ENCODE measurements around the gene ANTXR2. TPM values are rescaled to one million over a fixed set of nuclear protein-coding genes. Genes with fewer than 3 reads are reported as not detected.

The ANTXR2 gene
- total RNA-seq, 2 experiments from 2014 or later, result 3.0 to 3.6 TPM

- Mint-ChIP-seq H3K4me3 (no peak overlapping the region), H3K27me3 (peaks cover 3% of the 10 kb centered on the region), H3K27ac (no peak overlapping the region), H3K36me3 (ENCODE audit: low read depth) (peaks cover 7% of the 10 kb centered on the region), H3K9me3 (peaks cover 11% of the 10 kb centered on the region), H3K4me1 (ENCODE audit: low read depth) (no peaks in the 10 kb centered on the region)
- ATAC-seq (no peak), DNase-seq (no peak)
- POLR2A ChIA-PET, result no interaction called here
- CTCF ChIA-PET, result interaction anchor here (1.3 kb wide), 2 partner anchors 11 to 70 kb away, joined by 4 read pairs; no protein-coding TSS in a partner anchor
- intact Hi-C loops (cut with micrococcal nuclease), result no loop called here
- TF ChIP-seq, protein P1, sequence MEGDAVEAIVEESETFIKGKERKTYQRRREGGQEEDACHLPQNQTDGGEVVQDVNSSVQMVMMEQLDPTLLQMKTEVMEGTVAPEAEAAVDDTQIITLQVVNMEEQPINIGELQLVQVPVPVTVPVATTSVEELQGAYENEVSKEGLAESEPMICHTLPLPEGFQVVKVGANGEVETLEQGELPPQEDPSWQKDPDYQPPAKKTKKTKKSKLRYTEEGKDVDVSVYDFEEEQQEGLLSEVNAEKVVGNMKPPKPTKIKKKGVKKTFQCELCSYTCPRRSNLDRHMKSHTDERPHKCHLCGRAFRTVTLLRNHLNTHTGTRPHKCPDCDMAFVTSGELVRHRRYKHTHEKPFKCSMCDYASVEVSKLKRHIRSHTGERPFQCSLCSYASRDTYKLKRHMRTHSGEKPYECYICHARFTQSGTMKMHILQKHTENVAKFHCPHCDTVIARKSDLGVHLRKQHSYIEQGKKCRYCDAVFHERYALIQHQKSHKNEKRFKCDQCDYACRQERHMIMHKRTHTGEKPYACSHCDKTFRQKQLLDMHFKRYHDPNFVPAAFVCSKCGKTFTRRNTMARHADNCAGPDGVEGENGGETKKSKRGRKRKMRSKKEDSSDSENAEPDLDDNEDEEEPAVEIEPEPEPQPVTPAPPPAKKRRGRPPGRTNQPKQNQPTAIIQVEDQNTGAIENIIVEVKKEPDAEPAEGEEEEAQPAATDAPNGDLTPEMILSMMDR (IDR thresholded peaks at IDR 0.05), result no peak
Observed at GRCh38 chr4:80114732-80115265, 41.8 kb upstream of the ANTXR2 start.

DNA sequence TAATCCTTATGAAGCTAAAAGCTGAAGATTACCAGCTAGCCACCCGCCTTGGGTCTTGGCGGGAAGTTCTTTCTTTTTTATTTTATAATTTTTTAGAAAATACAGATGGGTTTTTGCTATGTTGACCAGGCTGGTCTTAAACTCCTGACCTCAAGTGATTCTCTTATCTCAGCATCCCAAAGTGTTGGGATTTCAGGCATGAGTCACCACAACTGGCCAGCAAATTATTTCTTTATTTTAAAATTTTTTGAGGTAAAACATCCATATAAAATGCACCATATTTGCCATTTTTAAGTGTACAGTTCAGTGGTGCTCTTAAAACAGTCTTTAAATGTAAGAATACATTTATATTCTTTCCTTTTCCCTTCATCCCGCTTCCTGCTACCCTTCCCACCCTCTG, 40.6 kb upstream of the ANTXR2 start:
- peaks cover 3% of the 10 kb centered on the region for H3K27me3 Mint-ChIP-seq
- no peak overlapping the region for H3K27ac Mint-ChIP-seq
- ATAC-seq (no peak), DNase-seq (no peak)
- TF ChIP-seq, protein P1 (IDR thresholded peaks at IDR 0.05), result no peak
- intact Hi-C loops (cut with micrococcal nuclease), result no loop called here
- no peaks in the 10 kb centered on the region for H3K4me1 Mint-ChIP-seq (ENCODE audit: low read depth)
- H3K4me3 Mint-ChIP-seq, result no peak overlapping the region
- ChIA-PET CTCF (interaction anchor here (1.0 to 1.3 kb wide), 2 partner anchors 12 to 71 kb away, joined by 3 to 4 read pairs; no protein-coding TSS in a partner anchor), POLR2A (no interaction called here)
- H3K9me3 Mint-ChIP-seq, result peaks cover 11% of the 10 kb centered on the region
- H3K36me3 Mint-ChIP-seq (ENCODE audit: low read depth), result peaks cover 7% of the 10 kb centered on the region

DNA sequence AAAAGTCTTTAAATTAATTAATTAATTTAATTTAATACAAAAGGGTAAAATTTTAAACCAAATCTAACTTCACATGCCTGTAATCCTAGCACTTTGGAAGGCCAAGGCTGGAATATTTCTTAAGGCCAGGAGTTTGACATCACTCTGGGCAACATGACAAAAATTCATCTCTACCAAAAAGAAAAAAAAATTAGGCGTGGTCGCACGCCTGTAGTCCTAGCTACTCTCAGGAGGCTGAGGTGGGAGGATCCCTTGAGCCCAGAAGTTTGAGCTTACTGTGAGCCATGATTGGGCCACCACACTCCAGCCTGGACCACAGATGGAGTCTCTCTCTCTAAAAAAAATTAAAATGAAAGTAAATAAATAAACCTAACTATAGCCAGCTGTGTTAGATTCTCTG, 39.2 kb upstream of the ANTXR2 start:
- POLR2A ChIA-PET, result no interaction called here
- no peak for ATAC-seq
- CTCF ChIA-PET, result interaction anchor here (1.3 kb wide), 1 partner anchor 10 kb away, joined by 3 read pairs; no protein-coding TSS in a partner anchor
- H3K4me3 Mint-ChIP-seq, result no peak overlapping the region
- no peaks in the 10 kb centered on the region for H3K36me3 Mint-ChIP-seq (ENCODE audit: low read depth)
- intact Hi-C loops (cut with micrococcal nuclease), result no loop called here
- peaks cover 2% of the 10 kb centered on the region for H3K9me3 Mint-ChIP-seq
- TF ChIP-seq, protein P1 (IDR thresholded peaks at IDR 0.05), result no peak
- no peak overlapping the region for H3K27ac Mint-ChIP-seq
- DNase-seq, result no peak
- no peaks in the 10 kb centered on the region for H3K4me1 Mint-ChIP-seq (ENCODE audit: low read depth)
- H3K27me3 Mint-ChIP-seq, result no peaks in the 10 kb centered on the region

GRCh38 chr4:80111276-80111675, 38.2 kb upstream of the ANTXR2 start:
- Mint-ChIP-seq H3K4me3 (no peak overlapping the region), H3K36me3 (ENCODE audit: low read depth) (peaks cover 2% of the 10 kb centered on the region), H3K27me3 (no peaks in the 10 kb centered on the region), H3K4me1 (ENCODE audit: low read depth) (no peaks in the 10 kb centered on the region), H3K9me3 (peaks cover 2% of the 10 kb centered on the region), H3K27ac (no peak overlapping the region)
- no peak for DNase-seq
- no peak for ATAC-seq
- POLR2A ChIA-PET, result no interaction called here
- CTCF ChIA-PET, result no interaction called here
- intact Hi-C loops (cut with micrococcal nuclease), result no loop called here
- TF ChIP-seq, protein P1 (IDR thresholded peaks at IDR 0.05), result no peak

- H3K4me3 Mint-ChIP-seq, result no peak overlapping the region
- H3K27me3 Mint-ChIP-seq, result no peaks in the 10 kb centered on the region
- ATAC-seq, result no peak
- H3K4me1 Mint-ChIP-seq (ENCODE audit: low read depth), result no peaks in the 10 kb centered on the region
- intact Hi-C loops (cut with micrococcal nuclease), result no loop called here
- peaks cover 4% of the 10 kb centered on the region for H3K9me3 Mint-ChIP-seq
- TF ChIP-seq, protein P1 (IDR thresholded peaks at IDR 0.05), result no peak
- ChIA-PET CTCF (no interaction called here), POLR2A (no interaction called here)
- H3K27ac Mint-ChIP-seq, result no peak overlapping the region
- peaks cover 2% of the 10 kb centered on the region for H3K36me3 Mint-ChIP-seq (ENCODE audit: low read depth)
- DNase-seq, result no peak
Observed at GRCh38 chr4:80107374-80107773, 34.3 kb upstream of the ANTXR2 start.

Measured in activated CD8-positive, alpha-beta T cell treated with anti-CD3 and anti-CD28 coated beads for 36 hours (primary cell).